GOT3 (cell line): ENCODE data around the gene PLEKHA7.
"Not testable (repeated sequence)": the region's sequence is repeated elsewhere in the genome, so short reads cannot be mapped to it uniquely, and the experiment has no call there.

Source experiments
- DNase-seq: peaks from one replicate; lab custom pipeline; 2025; ENCODE audit warnings: mixed read lengths; lab: John Stamatoyannopoulos, UW

Gene PLEKHA7

GRCh38 chr11:16880184-16880801 is 133.9 kb downstream of the PLEKHA7 start:
- no peak for DNase-seq

DNA sequence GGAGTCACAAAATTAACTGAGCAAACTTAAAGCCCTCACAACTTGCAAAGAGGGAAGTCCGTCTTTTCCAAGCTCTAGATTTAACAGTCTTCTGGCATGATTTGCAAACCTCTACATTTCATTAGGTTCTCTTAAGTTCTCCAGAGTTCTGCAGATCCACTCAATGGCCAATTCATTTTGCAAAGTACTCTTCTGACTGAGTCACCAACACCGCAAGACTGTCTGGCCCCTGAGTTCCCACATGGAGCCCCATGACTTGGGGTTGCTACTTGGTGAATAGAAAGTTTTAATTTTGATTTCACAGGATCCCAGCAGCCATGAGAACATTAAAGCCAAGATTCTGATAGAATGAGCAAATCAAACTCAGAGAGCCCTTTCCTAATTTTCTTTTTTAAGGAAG is 134.5 kb downstream of the PLEKHA7 start:
- DNase-seq: no peak

DNA sequence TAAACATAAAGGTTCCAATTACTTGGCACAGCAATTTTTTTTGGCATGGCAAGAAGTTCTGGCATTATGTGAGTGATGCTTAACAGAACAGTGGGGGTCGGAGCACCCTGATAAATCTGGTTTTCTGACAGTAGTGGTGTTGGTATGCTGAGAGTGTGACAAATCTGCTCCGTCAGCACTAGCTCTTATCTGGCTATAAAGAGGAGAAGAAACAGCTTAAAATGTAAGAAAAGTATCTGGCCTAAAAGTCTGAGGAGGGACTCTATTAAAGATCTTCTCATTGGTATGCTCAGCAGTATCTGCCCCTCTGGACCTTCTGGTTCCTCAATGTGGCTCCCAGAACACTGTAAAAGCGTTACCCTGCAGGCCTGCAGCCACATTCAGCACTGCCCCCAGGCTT is 137.4 kb downstream of the PLEKHA7 start:
- DNase-seq: no peak

DNA sequence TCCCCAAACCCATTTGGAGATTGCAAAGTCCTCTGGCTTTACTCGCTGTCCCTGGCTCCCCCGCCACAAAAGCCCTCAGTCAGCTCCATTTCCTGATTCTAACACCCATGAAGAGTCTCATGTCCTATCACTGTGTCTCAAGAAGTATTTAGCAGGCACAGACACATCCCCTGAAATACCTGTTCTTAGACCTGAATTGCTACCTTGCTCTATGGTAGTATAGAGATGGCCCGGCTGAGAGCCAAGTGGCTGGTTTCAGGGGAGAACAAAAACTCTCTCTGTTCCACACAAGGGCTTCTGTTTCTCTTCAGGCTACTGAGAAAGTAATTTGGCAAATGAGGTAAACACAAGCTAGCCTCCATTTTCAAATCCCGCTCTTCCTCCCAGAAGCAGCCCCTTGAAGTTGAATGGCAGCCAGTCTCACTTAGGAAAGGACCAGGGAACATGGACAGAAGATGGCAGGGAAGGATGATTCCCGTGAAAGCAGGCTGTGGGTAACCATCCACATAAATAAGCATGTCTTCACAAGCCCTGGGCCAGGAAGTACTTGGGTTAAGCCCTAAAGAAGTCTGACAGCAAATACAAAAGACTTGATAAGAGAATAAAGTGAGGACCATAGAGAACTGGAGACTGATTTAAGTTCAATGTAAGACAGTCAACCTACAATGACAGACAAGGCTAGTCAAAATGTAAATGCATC is 138.0 kb downstream of the PLEKHA7 start:
- no peak for DNase-seq

DNA sequence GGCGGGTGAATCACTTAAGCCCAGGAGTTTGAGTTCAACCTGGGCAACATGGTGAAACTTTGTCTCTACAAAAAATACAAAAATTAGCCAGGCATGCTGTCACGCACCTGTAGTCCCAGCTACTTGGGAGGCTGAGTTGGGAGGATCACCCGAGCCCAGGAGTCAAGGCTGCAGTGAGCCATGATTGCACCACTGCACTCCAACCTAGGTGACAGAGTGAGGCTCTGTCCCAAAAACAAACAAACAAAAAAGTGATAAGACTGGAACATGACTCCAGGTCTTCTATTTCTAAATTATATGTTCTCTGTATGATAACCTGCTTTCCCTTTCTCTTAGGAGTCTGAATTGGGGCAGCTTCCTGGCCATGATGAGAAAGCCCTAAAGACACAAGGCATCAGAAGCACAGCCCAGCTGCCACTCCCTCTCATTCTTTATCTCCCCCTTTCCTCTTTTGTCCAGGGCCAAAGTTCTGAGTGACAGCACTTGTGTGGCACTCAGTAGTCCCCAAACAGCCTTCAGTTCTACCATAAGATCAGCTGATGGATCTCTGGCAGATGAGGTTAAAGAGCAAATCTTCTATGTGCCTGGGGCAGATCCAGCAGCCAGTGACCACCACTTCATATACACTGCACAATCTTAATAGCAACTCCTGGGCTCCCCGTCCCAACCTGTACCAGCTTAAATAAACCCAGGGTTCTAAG is 139.8 kb downstream of the PLEKHA7 start:
- no peak for DNase-seq

DNA sequence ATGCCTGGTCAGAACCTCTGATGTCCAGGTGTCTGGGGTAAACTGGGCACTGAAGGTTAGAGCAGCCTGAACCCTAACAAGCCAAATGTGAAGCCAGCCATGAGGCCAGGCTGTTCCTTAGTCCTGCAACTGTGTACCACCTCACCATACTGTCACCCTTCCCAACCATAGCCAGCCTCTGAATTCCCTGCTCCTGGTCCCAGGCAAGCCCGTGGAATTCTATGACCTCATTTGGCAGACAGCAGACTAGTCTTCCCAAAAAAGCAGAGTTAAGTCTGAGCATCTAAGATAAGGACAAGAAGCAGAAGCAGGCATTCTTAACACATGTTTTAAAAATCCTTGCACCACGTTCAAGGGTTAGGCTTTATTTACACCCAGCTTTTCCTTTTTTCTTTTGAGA is 140.9 kb downstream of the PLEKHA7 start:
- no peak for DNase-seq

DNA sequence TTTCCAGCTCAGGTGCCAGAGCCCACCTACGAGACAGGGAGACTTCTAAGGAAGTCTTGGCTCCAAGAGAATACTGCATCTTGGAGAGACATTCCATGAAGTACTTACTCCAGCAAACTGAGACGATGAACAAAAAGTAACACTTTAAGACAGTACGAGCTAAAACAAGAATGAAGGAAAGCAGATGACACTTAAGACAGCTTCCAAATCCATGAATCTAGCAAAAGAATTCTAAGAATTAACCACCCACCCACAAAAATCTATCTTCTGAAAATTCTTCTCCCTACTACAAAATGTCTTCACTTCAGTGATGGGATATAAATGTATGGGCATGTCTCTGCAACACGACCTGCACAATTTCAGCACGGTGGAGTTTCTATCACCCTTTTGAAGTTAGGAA is 142.8 kb downstream of the PLEKHA7 start:
- DNase-seq: no peak

- no peak for DNase-seq
Observed at GRCh38 chr11:16867097-16867496, 147.1 kb downstream of the PLEKHA7 start.

DNA sequence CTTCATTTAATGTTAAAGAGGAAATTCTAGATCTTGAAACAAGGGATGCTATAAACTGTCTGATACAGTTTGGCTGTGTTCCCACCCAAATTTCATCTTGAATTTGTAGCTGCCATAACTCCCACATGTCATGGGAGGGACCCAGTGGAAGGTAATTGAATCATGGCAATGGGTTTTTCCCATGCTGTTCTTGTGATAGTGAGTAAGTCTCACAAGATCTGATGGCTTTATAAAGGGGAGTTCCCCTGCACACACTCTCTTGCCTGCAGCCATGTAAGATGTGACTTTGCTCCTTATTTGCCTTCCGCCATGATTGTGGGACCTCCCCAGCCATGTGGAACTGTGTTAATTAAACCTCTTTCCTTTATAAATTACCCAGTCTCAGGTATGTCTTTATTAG is 149.8 kb downstream of the PLEKHA7 start:
- DNase-seq: not testable (repeated sequence)

- no peak for DNase-seq
Observed at GRCh38 chr11:16863389-16863788, 150.8 kb downstream of the PLEKHA7 start.

DNA sequence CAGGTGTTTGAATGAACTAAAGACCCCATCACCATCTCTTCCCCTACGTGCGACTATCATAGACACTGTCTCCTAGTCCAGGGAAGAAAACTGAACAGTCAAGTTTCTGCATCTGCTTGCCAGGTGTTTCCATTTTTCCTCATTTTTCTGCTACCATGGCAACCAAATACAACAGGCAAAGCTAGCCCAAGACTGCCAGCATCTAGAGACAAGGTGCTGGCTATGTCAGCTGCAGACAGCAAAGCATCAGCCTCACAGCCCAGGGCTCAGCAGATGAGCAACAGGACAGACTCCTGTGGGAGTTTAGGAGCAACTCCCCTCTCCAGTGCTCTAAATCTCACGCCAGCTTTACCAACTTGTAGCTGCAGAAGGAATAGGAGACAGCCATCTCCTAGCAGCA is 151.5 kb downstream of the PLEKHA7 start:
- no peak for DNase-seq

GRCh38 chr11:16861862-16862261 is 152.4 kb downstream of the PLEKHA7 start:
- DNase-seq: no peak

DNA sequence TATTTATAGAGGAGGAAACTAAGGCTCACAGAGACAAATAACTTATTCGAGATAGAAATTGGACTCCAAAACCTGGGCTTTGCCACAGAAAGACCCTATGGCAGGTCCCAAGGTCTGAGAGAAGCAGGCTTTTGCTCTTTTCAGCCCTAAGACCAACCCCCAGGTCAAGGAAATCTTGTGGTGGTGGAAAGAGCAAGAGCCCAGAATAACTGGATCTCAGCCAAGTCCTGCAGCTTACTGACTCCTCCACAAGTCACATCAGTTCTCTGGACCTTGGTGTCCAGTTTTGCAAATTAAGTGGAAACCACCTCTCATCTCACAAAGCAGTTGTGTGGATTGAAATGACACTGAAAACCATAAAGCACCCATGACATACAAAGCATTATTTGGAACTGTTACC is 153.6 kb downstream of the PLEKHA7 start:
- DNase-seq: no peak

- no peak for DNase-seq
Observed at GRCh38 chr11:16859651-16860050, 154.6 kb downstream of the PLEKHA7 start.

DNA sequence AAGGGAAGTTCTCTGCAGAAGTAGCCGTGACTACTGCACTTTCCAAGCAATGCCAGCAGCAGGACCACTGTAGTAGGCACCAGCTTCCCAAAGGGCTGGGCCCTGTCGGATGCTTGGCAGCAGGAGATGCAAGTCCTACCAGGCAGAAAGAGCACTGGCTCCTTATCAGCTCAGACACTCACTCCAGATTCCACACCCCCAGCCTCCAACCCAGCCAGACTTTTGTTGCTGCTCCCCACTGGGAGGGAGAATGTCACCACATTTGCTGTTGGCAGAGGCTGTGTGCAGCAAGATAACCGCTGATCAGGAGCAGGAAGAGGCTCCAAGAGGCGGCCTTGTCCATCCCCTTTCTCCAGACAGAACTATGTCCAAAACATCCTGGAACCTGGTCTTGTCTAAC is 157.0 kb downstream of the PLEKHA7 start:
- DNase-seq: no peak

- DNase-seq: no peak
Observed at GRCh38 chr11:16856022-16856471, 158.2 kb downstream of the PLEKHA7 start.

GRCh38 chr11:16854979-16855378 is 159.2 kb downstream of the PLEKHA7 start:
- DNase-seq: no peak

DNA sequence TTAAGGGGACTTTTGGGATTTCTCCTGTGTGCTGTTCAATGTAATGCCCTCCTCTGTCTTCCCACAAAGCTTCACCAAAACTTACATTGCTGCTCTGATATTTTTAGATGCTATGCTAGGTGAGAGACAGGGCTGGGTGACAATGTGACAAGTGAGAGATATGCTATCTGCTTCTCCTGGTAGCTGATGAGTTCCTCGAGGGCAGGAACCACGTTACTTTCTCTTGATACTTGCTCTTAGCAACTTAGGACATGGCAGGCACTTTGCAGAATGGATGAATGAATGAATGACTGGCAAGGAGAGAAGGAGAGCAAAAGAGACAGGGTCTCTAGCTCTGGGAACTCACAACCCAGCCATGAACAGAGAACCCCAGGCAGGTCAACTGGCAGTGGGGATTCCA is 160.4 kb downstream of the PLEKHA7 start:
- no peak for DNase-seq

- no peak for DNase-seq
Observed at GRCh38 chr11:16853266-16853665, 160.9 kb downstream of the PLEKHA7 start.

DNA sequence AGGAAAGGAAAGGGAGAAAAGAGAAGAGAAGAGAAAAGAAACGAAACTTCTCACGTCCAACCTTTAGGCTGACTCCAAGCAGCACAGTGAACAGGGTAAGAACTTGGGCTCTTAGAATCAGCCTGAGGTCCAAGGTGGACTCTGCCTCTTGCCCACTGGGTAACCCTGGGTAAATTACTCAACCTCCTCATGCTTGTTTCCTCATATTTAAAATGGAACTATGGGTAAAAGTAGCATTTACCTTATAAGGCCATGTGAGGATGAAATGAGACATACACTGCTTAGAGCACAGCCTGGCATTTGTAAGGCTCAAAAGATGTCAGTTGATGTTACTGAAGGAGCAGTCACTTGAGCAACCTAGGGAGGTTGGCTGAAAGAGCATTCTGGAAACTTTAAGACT is 167.9 kb downstream of the PLEKHA7 start:
- DNase-seq: no peak

- DNase-seq: no peak
Observed at GRCh38 chr11:16844268-16844771, 169.9 kb downstream of the PLEKHA7 start.

DNA sequence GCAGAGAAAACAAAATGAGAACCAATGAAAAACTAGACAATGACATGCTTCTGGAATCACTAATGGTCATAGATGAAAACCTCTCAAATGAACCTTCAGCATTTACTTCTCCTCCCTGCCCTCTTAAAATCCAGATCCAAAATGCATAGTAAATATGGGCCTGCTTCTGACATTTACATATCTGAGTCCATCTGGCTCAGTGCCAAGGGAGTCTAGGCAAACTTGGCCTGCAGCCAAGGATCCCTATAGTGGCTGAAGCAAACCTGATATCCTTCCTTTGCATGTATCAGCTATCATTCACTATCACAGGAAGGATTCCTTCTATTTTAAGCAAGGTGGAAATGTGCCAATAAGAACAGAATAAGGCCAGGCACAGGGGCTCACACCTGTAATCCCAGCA is 170.9 kb downstream of the PLEKHA7 start:
- no peak for DNase-seq

GRCh38 chr11:16841984-16842383 is 172.2 kb downstream of the PLEKHA7 start:
- DNase-seq: no peak
